ENCODE data around the gene SEC22C.

DNA sequence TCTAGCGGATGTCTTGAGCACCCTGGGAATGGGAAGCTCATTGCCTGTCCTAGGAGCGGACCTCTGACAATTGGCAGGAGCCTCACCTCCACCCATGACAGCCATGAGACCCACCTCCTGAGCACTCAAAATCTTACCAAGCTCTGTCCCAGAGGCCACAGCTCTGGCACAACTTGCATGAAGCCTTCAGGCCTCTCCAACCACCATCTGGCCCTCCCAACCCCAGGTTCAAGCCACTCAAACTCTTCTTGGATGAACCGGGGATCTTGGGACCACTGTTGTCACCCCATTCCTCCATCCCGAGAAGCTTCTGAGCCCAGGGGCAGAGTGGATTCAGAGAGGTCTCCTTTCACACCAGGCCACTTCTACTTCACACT is 77.8 kb downstream of the SEC22C start:
- no peak for TF ChIP-seq EP300 (IDR thresholded peaks at IDR 0.05; ENCODE audit: borderline replicate concordance in 1 of 2, low read depth in 1 of 2, low read length in 1 of 2)
- no peak for TF ChIP-seq RAD21 (IDR thresholded peaks at IDR 0.05; ENCODE audit: low read length)
- no peak for TF ChIP-seq FOXJ3 (CRISPR knock-in tag; IDR thresholded peaks at IDR 0.05)
- TF ChIP-seq, protein P1, sequence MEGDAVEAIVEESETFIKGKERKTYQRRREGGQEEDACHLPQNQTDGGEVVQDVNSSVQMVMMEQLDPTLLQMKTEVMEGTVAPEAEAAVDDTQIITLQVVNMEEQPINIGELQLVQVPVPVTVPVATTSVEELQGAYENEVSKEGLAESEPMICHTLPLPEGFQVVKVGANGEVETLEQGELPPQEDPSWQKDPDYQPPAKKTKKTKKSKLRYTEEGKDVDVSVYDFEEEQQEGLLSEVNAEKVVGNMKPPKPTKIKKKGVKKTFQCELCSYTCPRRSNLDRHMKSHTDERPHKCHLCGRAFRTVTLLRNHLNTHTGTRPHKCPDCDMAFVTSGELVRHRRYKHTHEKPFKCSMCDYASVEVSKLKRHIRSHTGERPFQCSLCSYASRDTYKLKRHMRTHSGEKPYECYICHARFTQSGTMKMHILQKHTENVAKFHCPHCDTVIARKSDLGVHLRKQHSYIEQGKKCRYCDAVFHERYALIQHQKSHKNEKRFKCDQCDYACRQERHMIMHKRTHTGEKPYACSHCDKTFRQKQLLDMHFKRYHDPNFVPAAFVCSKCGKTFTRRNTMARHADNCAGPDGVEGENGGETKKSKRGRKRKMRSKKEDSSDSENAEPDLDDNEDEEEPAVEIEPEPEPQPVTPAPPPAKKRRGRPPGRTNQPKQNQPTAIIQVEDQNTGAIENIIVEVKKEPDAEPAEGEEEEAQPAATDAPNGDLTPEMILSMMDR (IDR thresholded peaks at IDR 0.05), result no peak
- TF ChIP-seq TAF1 (IDR thresholded peaks at IDR 0.05; ENCODE audit: borderline replicate concordance, low read depth, low read length), result no peak
- no peak for TF ChIP-seq MEF2A (IDR thresholded peaks at IDR 0.05; ENCODE audit: borderline replicate concordance, low read depth)
- TF ChIP-seq JUND (IDR thresholded peaks at IDR 0.05), result no peak

Data from SK-N-SH (cell line).